AG09319 (cell line): Measurements from ENCODE around the gene GMEB2.

Experiments used
- DNase-seq: peaks from one replicate; pipeline ENCODE4 v3.0.0-alpha.2; 2010; ENCODE audit warnings: low read depth; ENCODE audit errors: extremely low read depth
- CTCF ChIP-seq: IDR thresholded peaks from 2 replicates; pipeline ENCODE4 v1.5.1; 2011; ENCODE audit warnings: low read depth, mild to moderate bottlenecking, inconsistent platforms, low read length, moderate library complexity

The GMEB2 gene

DNA sequence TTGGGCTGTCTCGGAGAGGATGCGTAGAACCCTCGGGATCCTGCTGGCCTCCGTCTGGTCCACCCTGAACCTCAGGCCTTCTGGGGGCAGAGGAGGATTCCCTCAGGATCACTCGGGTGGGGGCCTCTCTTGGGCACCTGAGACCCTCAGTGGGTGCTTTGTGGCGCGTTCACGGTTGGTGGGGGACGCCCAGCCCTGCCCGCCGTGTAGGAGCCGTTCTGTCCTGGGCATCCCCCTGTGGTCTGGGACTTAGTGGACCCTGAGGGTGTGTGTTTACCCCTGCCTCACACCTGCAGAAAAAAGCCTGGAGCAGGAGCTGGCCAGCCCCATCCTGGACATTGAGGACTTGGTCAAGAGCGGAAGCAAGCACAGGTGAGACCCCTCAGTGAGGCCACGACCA, 38.8 kb upstream of the GMEB2 start:
- no peak for DNase-seq
- TF ChIP-seq CTCF, result no peak

DNA sequence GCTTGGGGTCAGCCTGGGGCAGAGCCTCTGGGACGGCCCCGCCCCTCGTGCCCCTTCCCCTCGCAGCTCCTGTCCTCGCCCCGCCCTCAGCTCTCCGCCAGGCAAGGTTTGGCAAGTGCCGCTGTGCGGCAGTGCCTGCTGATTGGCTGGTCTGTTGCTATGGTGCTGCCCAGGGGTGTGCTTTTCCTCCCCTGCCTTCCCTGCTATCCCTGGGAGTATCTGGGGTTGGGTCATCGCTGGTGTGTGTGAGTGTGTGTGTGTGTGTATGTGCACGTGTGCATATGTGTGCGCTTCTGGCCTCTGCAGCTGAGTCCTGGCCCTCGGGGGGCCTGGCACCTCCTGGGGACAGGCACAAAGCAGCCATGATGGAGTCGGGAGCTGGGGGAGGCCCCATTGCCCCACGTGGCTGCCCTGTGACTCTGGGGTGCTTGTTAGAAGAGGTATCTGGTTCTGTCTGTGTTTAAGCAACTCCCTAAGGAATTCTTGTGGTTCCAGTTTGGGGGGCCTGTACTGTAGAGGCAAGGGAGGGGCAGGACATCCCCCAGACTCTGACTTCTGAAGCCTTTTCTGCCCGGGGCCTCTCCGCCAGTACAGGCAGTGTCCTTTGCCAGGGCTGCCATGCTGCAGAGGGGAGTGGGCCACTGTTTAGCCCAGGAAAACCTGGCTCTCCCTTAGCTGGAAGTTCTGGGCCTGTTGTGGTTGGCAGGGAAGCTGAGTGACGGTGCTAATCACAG, 38.1 kb upstream of the GMEB2 start:
- TF ChIP-seq CTCF, result no peak
- no peak for DNase-seq

GRCh38 chr20:63664143-63664851, 37.4 kb upstream of the GMEB2 start:
- DNase-seq, result no peak
- no peak for TF ChIP-seq CTCF

DNA sequence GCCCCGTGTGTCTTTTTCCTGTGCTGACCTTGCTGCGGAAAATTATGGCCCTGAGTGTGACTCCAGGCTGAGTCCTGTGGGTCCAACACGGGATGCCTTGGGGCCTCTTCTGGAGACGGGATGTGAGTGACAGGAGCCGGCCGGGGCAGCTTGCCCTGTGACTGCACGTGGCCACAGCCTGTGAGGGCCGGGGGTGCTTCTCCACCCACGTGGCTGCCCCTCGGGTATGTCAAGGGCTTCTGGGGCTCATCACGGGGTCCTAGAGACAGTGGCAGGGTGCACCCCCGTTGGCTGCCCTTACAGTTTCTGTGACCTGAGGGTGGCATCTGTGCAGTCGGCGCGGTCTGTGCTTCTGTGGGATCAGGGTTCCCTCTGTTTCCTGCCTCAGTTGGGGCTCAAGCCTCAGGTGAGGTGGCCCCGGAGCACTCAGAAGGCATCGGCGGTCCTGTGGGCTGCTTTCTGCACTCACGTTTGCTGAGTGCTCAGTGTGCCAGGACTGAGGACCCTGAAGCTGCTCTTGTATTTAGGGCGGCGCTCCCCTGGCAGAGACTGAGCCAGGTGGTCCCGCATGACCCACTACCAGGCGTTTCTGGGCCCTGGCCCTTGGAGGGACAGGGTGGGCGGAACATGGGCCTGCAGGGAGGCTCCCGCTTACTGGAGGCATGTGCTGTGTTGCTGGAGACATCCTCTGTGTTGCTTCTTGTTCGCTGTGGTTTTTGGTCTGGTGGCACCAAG, 36.6 kb upstream of the GMEB2 start:
- no peak for DNase-seq
- TF ChIP-seq CTCF, result no peak

- no peak for TF ChIP-seq CTCF
- DNase-seq, result no peak
Measured at GRCh38 chr20:63662813-63663189, 35.9 kb upstream of the GMEB2 start.

- TF ChIP-seq CTCF, result no peak
Measured at GRCh38 chr20:63661959-63662812, 35.3 kb upstream of the GMEB2 start.

More at GRCh38 chr20:63661959-63662812, 35.3 kb upstream of the GMEB2 start:
- no peak for DNase-seq
